GM12878 (cell line): ENCODE measurements around the gene RNF175. TPM values are rescaled to one million over a fixed set of nuclear protein-coding genes. Genes with fewer than 3 reads are reported as not detected.

Experiments
- ATAC-seq: fragments of 200-7000 bp; cut with Tn5 transposase; 3 replicates; pipeline ENCODE4 v1.9.1; 2020; ENCODE audit warnings: mild to moderate bottlenecking, moderate library complexity
- BruUV-seq: library from RNA; stranded (reverse); fragments of 400-500 nt; replicated peaks from 2 replicates; lab custom pipeline; 2021; lab: Mats Ljungman, UMichigan
- CTCF ChIA-PET: fragments of 300-600 bp; sonication (Branson Sonifier 250); formaldehyde crosslinking; extraction: SDS; loops from one replicate; lab custom pipeline; 2021; ENCODE audit warnings: inconsistent platforms; lab: Yijun Ruan, JAX
- POLR2A ChIA-PET: fragments of 350-600 bp; formaldehyde crosslinking; extraction: SDS; loops from one replicate; lab custom pipeline; 2021; ENCODE audit warnings: inconsistent platforms; lab: Charles Lee
- RAD21 ChIA-PET: fragments of 300-600 bp; sonication (Branson Sonifier 250); formaldehyde crosslinking; loops from one replicate; lab custom pipeline; 2023; ENCODE audit warnings: antibody characterized with exemption; ENCODE audit not compliant: unreplicated experiment; lab: Charles Lee
- SMC1A ChIA-PET: fragments of 300-600 bp; sonication (Branson Sonifier 250); formaldehyde crosslinking; loops from one replicate; lab custom pipeline; 2023; ENCODE audit not compliant: unreplicated experiment, uncharacterized antibody; lab: Charles Lee
- DNase-seq: peaks from one replicate; pipeline ENCODE4 v3.0.0-alpha.2; 2011; ENCODE audit warnings: low read depth, low spot score
- FAIRE-seq: peaks from 3 replicates; lab custom pipeline; 2011; peaks lifted over from hg19 to GRCh38; lab: Jason Lieb, UNC
- H2AFZ ChIP-seq: 2 replicates; pipeline ENCODE4 v1.6.0; 2011; ENCODE audit warnings: low read depth, low read length, control low read depth; ENCODE audit not compliant: control insufficient read depth
- H3K27ac ChIP-seq: 2 replicates; pipeline ENCODE4 v1.5.1; 2011; ENCODE audit warnings: control low read depth; ENCODE audit not compliant: control insufficient read depth, insufficient read depth
- H3K27me3 ChIP-seq, 2 experiments: replicated peaks in 1 of 2; 2 replicates each; pipeline versions ENCODE4 v1.6.0 to v1.6.1; 2011; ENCODE audit warnings: low read length in 1 of 2; ENCODE audit not compliant: control insufficient read depth in 2 of 2, insufficient read depth in 2 of 2
- H3K36me3 ChIP-seq, 2 experiments: 2 replicates each; pipeline ENCODE4 v1.5.1; 2011; ENCODE audit warnings: low read length in 1 of 2; ENCODE audit not compliant: control insufficient read depth in 2 of 2, insufficient read depth in 2 of 2
- H3K4me1 ChIP-seq: 2 replicates; pipeline ENCODE4 v1.6.1; 2011; ENCODE audit warnings: mild to moderate bottlenecking, low read length, moderate library complexity, mixed read lengths; ENCODE audit not compliant: control insufficient read depth, insufficient read depth
- H3K4me2 ChIP-seq: 2 replicates; pipeline ENCODE4 v1.6.0; 2011; ENCODE audit warnings: control low read depth; ENCODE audit not compliant: control insufficient read depth, insufficient read depth
- H3K4me3 ChIP-seq: fragments of 200-600 bp; sonication (generic); 2 replicates; pipeline ENCODE4 v1.5.1; 2016
- H3K79me2 ChIP-seq: 2 replicates; pipeline ENCODE4 v1.6.0; 2011; ENCODE audit warnings: low read length; ENCODE audit not compliant: control insufficient read depth, insufficient read depth
- H3K9ac ChIP-seq: 2 replicates; pipeline ENCODE4 v1.8.0; 2011; ENCODE audit warnings: low read length, control low read depth, mixed read lengths; ENCODE audit not compliant: control insufficient read depth, insufficient read depth
- H3K9me3 ChIP-seq: replicated peaks from 3 replicates; pipeline ENCODE4 v1.5.1; 2011; ENCODE audit warnings: mild to moderate bottlenecking, low read length; ENCODE audit not compliant: control insufficient read depth, insufficient read depth
- H4K20me1 ChIP-seq: 2 replicates; pipeline ENCODE4 v1.6.0; 2011; ENCODE audit not compliant: control insufficient read depth, insufficient read depth
- BCLAF1 ChIP-seq: fragments of 450-650 bp; IDR thresholded peaks from 2 replicates; pipeline ENCODE4 v1.6.1; 2017; ENCODE audit warnings: antibody characterized with exemption, mild to moderate bottlenecking, moderate library complexity
- CTCF ChIP-seq, 3 experiments: IDR thresholded peaks in 2 of 3; conservative IDR thresholded peaks in 1 of 3; 2 replicates each; pipeline ENCODE4 v1.5.1; 2011; ENCODE audit warnings: low read depth in 3 of 3, low read length in 3 of 3, mild to moderate bottlenecking in 3 of 3, control low read depth in 2 of 3, moderate library complexity in 2 of 3, inconsistent platforms in 1 of 3, mixed read lengths in 1 of 3; ENCODE audit not compliant: control insufficient read depth in 2 of 3, insufficient read depth in 1 of 3; ENCODE audit errors: extremely low read depth in 1 of 3
- CUX1 ChIP-seq: IDR thresholded peaks from 2 replicates; pipeline ENCODE4 v1.6.1; 2012; ENCODE audit warnings: improper control_type of control experiment, low read depth, low read length; ENCODE audit not compliant: insufficient replicate concordance
- FOXM1 ChIP-seq: IDR thresholded peaks from 2 replicates; pipeline ENCODE4 v1.6.1; 2012; ENCODE audit warnings: low read depth, mild to moderate bottlenecking, inconsistent platforms, low read length, moderate library complexity
- IRF4 ChIP-seq: IDR thresholded peaks from 2 replicates; pipeline ENCODE4 v1.6.1; 2011; ENCODE audit warnings: low read depth, low read length
- MLLT1 ChIP-seq: fragments of 450-650 bp; IDR thresholded peaks from 2 replicates; pipeline ENCODE4 v1.6.1; 2016; ENCODE audit warnings: mild to moderate bottlenecking
- USF1 ChIP-seq: IDR thresholded peaks from 2 replicates; pipeline ENCODE4 v1.6.1; 2011; ENCODE audit warnings: borderline replicate concordance, low read depth, mild to moderate bottlenecking, moderate library complexity, mixed read lengths, low read length; ENCODE audit not compliant: insufficient read depth; ENCODE audit errors: extremely low read length
- YY1 ChIP-seq: IDR thresholded peaks from 2 replicates; pipeline ENCODE4 v1.6.1; 2011; ENCODE audit warnings: low read depth, mild to moderate bottlenecking, low read length
- WGBS: methylation state at CpG from one replicate; pipeline ENCODE4 v1.1.6; 2016; ENCODE audit warnings: low lambda C conversion rate; ENCODE audit not compliant: insufficient replicate concordance, insufficient coverage; ENCODE audit errors: missing lambda C conversion rate; 5-methylcytosine and 5-hydroxymethylcytosine counted together
- in situ Hi-C: fragments of 300-500 bp; cut with MboI; formaldehyde crosslinking; loops from 9 replicates; pipeline ENCODE4 v1.14.3; 2018; ENCODE audit warnings: mixed read lengths
- intact Hi-C: fragments of 100-400 bp; cut with micrococcal nuclease; formaldehyde crosslinking; loops from one replicate; pipeline ENCODE4 v1.14.2; 2022; ENCODE audit not compliant: unreplicated experiment
- polyA plus RNA-seq, 11 experiments: library from polyadenylated mRNA; depleted of rRNA in 4 of 11; unstranded in 6 of 11; stranded (reverse) in 5 of 11; fragments of >200 nt; fragmentation: Nextera tagmentation in 4 of 11; fragmentation: Illumina TruSeq in 1 of 11; extraction: Ambion mirVana in 4 of 11; extraction: Trizol in 1 of 11; gene quantifications; 1 replicate in 1 of 11; 2 replicates in 10 of 11; pipeline versions ENCODE4 v1.2.1 to v1.2.3, GENCODE V29; 2011 to 2016; ENCODE audit warnings: inconsistent platforms in 2 of 11, missing spikeins in 2 of 11, low read depth in 1 of 11
- total RNA-seq, 4 experiments: library from RNA; depleted of rRNA in 3 of 4; stranded (reverse); fragments of >200 nt in 3 of 4; fragmentation: Illumina TruSeq in 1 of 4; extraction: Trizol in 1 of 4; gene quantifications; 2 replicates each; pipeline versions ENCODE4 v1.2.1 to v1.2.3, GENCODE V29; 2013 to 2021

Gene RNF175
- total and polyA plus RNA-seq, 10 of the 15 experiments (the other 5 are each of a cell fraction or from before 2014, with no cell fraction given): not detected

GRCh38 chr4:153798901-153799693, 39.3 kb upstream of the RNF175 start:
- WGBS: 59% methylated on average over 3 of the region's 3 CpGs
- H4K20me1 ChIP-seq: no peaks in the 10 kb centered on the region
- in situ Hi-C loops: no loop called here
- intact Hi-C loops: no loop called here
- no peaks in the 10 kb centered on the region for H3K36me3 ChIP-seq
- ATAC-seq: no peak
- no peak overlapping the region for H3K4me3 ChIP-seq
- H3K4me1 ChIP-seq: no peaks in the 10 kb centered on the region
- H3K27me3 ChIP-seq: 0 out of 4 replicates have a peak, but pooled peaks cover 0 to under 1% of the 10 kb centered on the region in 2 experiments
- H2AFZ ChIP-seq: no peak overlapping the region
- BruUV-seq: no TSS peak
- H3K27ac ChIP-seq: no peak overlapping the region
- ChIA-PET CTCF (no interaction called here), POLR2A (no interaction called here), SMC1A (no interaction called here), RAD21 (no interaction called here)
- FAIRE-seq: no peak
- no peaks in the 10 kb centered on the region for H3K79me2 ChIP-seq
- H3K4me2 ChIP-seq: no peak overlapping the region
- no peak overlapping the region for H3K9ac ChIP-seq
- no peak for DNase-seq
- no peaks in the 10 kb centered on the region for H3K9me3 ChIP-seq
- TF ChIP-seq USF1 (no peak), CTCF (IDR thresholded peaks at IDR 0.05 in 2 of 3, conservative IDR thresholded peaks at IDR 0.05 in 1 of 3; ENCODE audit: control insufficient read depth in 2 of 3, extremely low read depth in 1 of 3, insufficient read depth in 1 of 3, low read depth in 3 of 3, low read length in 3 of 3) (no peak), YY1 (no peak), CUX1 (no peak), FOXM1 (no peak), BCLAF1 (no peak), MLLT1 (no peak), IRF4 (no peak)
